ENCODE measurements around the gene WSCD1. TPM values are rescaled to one million over a fixed set of nuclear protein-coding genes. Genes with fewer than 3 reads are reported as not detected.
A peak's percentile ranks its signal among the peaks of the same experiment; 100 is the strongest.

The WSCD1 gene
- total RNA-seq, 2 experiments from 2014 or later: 0.50 to 0.53 TPM

GRCh38 chr17:6102615-6103014 lies 32.4 kb downstream of the WSCD1 start:
- intact Hi-C loops (cut with micrococcal nuclease): no loop called here
- peaks cover 11% of the 10 kb centered on the region for H3K27me3 Mint-ChIP-seq
- POLR2A ChIA-PET: no interaction called here
- H3K36me3 Mint-ChIP-seq: no peaks in the 10 kb centered on the region
- H3K4me3 Mint-ChIP-seq: no peak overlapping the region
- no peaks in the 10 kb centered on the region for H3K4me1 Mint-ChIP-seq (ENCODE audit: low read depth)
- no peaks in the 10 kb centered on the region for H3K9me3 Mint-ChIP-seq
- DNase-seq: no peak
- no peak overlapping the region for H3K27ac Mint-ChIP-seq
- CTCF ChIA-PET: no interaction called here

- Mint-ChIP-seq H3K36me3 (no peaks in the 10 kb centered on the region), H3K27ac (no peak overlapping the region), H3K4me3 (no peak overlapping the region), H3K27me3 (peaks cover 16% of the 10 kb centered on the region), H3K9me3 (no peaks in the 10 kb centered on the region), H3K4me1 (ENCODE audit: low read depth) (no peaks in the 10 kb centered on the region)
- intact Hi-C loops (cut with micrococcal nuclease): no loop called here
- CTCF ChIA-PET: no interaction called here
- POLR2A ChIA-PET: no interaction called here
- DNase-seq: no peak
Observed at GRCh38 chr17:6104956-6105648, 34.9 kb downstream of the WSCD1 start.

GRCh38 chr17:6105649-6106007 lies 35.4 kb downstream of the WSCD1 start:
- POLR2A ChIA-PET: no interaction called here
- Mint-ChIP-seq H3K4me3 (no peak overlapping the region), H3K9me3 (no peaks in the 10 kb centered on the region), H3K27ac (no peak overlapping the region), H3K27me3 (peaks cover 18% of the 10 kb centered on the region), H3K36me3 (no peaks in the 10 kb centered on the region), H3K4me1 (ENCODE audit: low read depth) (peaks cover 4% of the 10 kb centered on the region)
- CTCF ChIA-PET: no interaction called here
- intact Hi-C loops (cut with micrococcal nuclease): no loop called here
- DNase-seq: no peak

- Mint-ChIP-seq H3K27ac (no peak overlapping the region), H3K27me3 (peaks cover 22% of the 10 kb centered on the region), H3K4me3 (no peak overlapping the region), H3K4me1 (ENCODE audit: low read depth) (peaks cover 5% of the 10 kb centered on the region), H3K9me3 (no peaks in the 10 kb centered on the region), H3K36me3 (no peaks in the 10 kb centered on the region)
- no peak for DNase-seq
- intact Hi-C loops (cut with micrococcal nuclease): no loop called here
- CTCF ChIA-PET: no interaction called here
- POLR2A ChIA-PET: no interaction called here
Observed at GRCh38 chr17:6106212-6106611, 36.0 kb downstream of the WSCD1 start.

- DNase-seq: no peak
- Mint-ChIP-seq H3K4me3 (no peak overlapping the region), H3K27me3 (peaks cover 24% of the 10 kb centered on the region), H3K27ac (no peak overlapping the region), H3K36me3 (no peaks in the 10 kb centered on the region), H3K9me3 (no peaks in the 10 kb centered on the region), H3K4me1 (ENCODE audit: low read depth) (peaks cover 5% of the 10 kb centered on the region)
- ChIA-PET POLR2A (no interaction called here), CTCF (no interaction called here)
- intact Hi-C loops (cut with micrococcal nuclease): no loop called here
Observed at GRCh38 chr17:6107791-6108190, 37.6 kb downstream of the WSCD1 start.

- no peak for DNase-seq
- no peaks in the 10 kb centered on the region for H3K9me3 Mint-ChIP-seq
- no peak overlapping the region for H3K27ac Mint-ChIP-seq
- ChIA-PET CTCF (no interaction called here), POLR2A (no interaction called here)
- H3K4me3 Mint-ChIP-seq: no peak overlapping the region
- H3K4me1 Mint-ChIP-seq (ENCODE audit: low read depth): peaks cover 5% of the 10 kb centered on the region
- H3K27me3 Mint-ChIP-seq: peaks cover 24% of the 10 kb centered on the region
- intact Hi-C loops (cut with micrococcal nuclease): no loop called here
- no peaks in the 10 kb centered on the region for H3K36me3 Mint-ChIP-seq
Observed at GRCh38 chr17:6108382-6108781, 38.2 kb downstream of the WSCD1 start.

GRCh38 chr17:6108987-6109386 lies 38.8 kb downstream of the WSCD1 start:
- POLR2A ChIA-PET: no interaction called here

GRCh38 chr17:6109536-6109935 lies 39.4 kb downstream of the WSCD1 start:
- POLR2A ChIA-PET: no interaction called here
- H3K4me3 Mint-ChIP-seq: no peak overlapping the region
- CTCF ChIA-PET: no interaction called here
- H3K4me1 Mint-ChIP-seq (ENCODE audit: low read depth): peaks cover 5% of the 10 kb centered on the region
- peaks cover 24% of the 10 kb centered on the region for H3K27me3 Mint-ChIP-seq
- H3K27ac Mint-ChIP-seq: no peak overlapping the region
- no peaks in the 10 kb centered on the region for H3K36me3 Mint-ChIP-seq
- no peak for DNase-seq
- no peaks in the 10 kb centered on the region for H3K9me3 Mint-ChIP-seq
- intact Hi-C loops (cut with micrococcal nuclease): no loop called here

More at GRCh38 chr17:6108987-6109386, 38.8 kb downstream of the WSCD1 start:
- intact Hi-C loops (cut with micrococcal nuclease): no loop called here
- H3K36me3 Mint-ChIP-seq: no peaks in the 10 kb centered on the region
- no peaks in the 10 kb centered on the region for H3K9me3 Mint-ChIP-seq
- DNase-seq: no peak
- CTCF ChIA-PET: no interaction called here
- peaks cover 24% of the 10 kb centered on the region for H3K27me3 Mint-ChIP-seq
- H3K4me1 Mint-ChIP-seq (ENCODE audit: low read depth): peaks cover 5% of the 10 kb centered on the region
- H3K4me3 Mint-ChIP-seq: no peak overlapping the region
- H3K27ac Mint-ChIP-seq: no peak overlapping the region

GRCh38 chr17:6110088-6110487 lies 39.9 kb downstream of the WSCD1 start:
- H3K9me3 Mint-ChIP-seq: no peaks in the 10 kb centered on the region
- peaks cover 5% of the 10 kb centered on the region for H3K4me1 Mint-ChIP-seq (ENCODE audit: low read depth)
- H3K27me3 Mint-ChIP-seq: peaks cover 24% of the 10 kb centered on the region
- H3K27ac Mint-ChIP-seq: no peak overlapping the region
- H3K36me3 Mint-ChIP-seq: no peaks in the 10 kb centered on the region
- peak; percentile 15 for DNase-seq
- POLR2A ChIA-PET: no interaction called here
- CTCF ChIA-PET: no interaction called here
- H3K4me3 Mint-ChIP-seq: no peak overlapping the region
- intact Hi-C loops (cut with micrococcal nuclease): no loop called here

- DNase-seq: no peak
- Mint-ChIP-seq H3K4me1 (ENCODE audit: low read depth) (peaks cover 5% of the 10 kb centered on the region), H3K36me3 (no peaks in the 10 kb centered on the region), H3K27ac (no peak overlapping the region), H3K4me3 (no peak overlapping the region), H3K9me3 (no peaks in the 10 kb centered on the region), H3K27me3 (peaks cover 23% of the 10 kb centered on the region)
- ChIA-PET POLR2A (no interaction called here), CTCF (no interaction called here)
- intact Hi-C loops (cut with micrococcal nuclease): no loop called here
Observed at GRCh38 chr17:6110592-6110991, 40.4 kb downstream of the WSCD1 start.

- no peak for DNase-seq
- Mint-ChIP-seq H3K4me1 (ENCODE audit: low read depth) (no peaks in the 10 kb centered on the region), H3K4me3 (no peak overlapping the region), H3K36me3 (no peaks in the 10 kb centered on the region), H3K9me3 (peaks cover 11% of the 10 kb centered on the region), H3K27ac (no peak overlapping the region), H3K27me3 (no peaks in the 10 kb centered on the region)
- intact Hi-C loops (cut with micrococcal nuclease): no loop called here
- CTCF ChIA-PET: no interaction called here
- POLR2A ChIA-PET: no interaction called here
Observed at GRCh38 chr17:6120351-6120750, 50.2 kb downstream of the WSCD1 start.

- no peaks in the 10 kb centered on the region for H3K36me3 Mint-ChIP-seq
- intact Hi-C loops (cut with micrococcal nuclease): no loop called here
- H3K27me3 Mint-ChIP-seq: peaks cover 3% of the 10 kb centered on the region
- peaks cover 14% of the 10 kb centered on the region for H3K9me3 Mint-ChIP-seq
- H3K27ac Mint-ChIP-seq: no peak overlapping the region
- no peak overlapping the region for H3K4me3 Mint-ChIP-seq
- no peak for DNase-seq
- CTCF ChIA-PET: no interaction called here
- H3K4me1 Mint-ChIP-seq (ENCODE audit: low read depth): no peaks in the 10 kb centered on the region
- POLR2A ChIA-PET: no interaction called here
Observed at GRCh38 chr17:6124856-6125255, 54.7 kb downstream of the WSCD1 start.

- DNase-seq: no peak
- no peak overlapping the region for H3K27ac Mint-ChIP-seq
- peaks cover 14% of the 10 kb centered on the region for H3K9me3 Mint-ChIP-seq
- H3K36me3 Mint-ChIP-seq: no peaks in the 10 kb centered on the region
- H3K27me3 Mint-ChIP-seq: peaks cover 3% of the 10 kb centered on the region
- no peaks in the 10 kb centered on the region for H3K4me1 Mint-ChIP-seq (ENCODE audit: low read depth)
- intact Hi-C loops (cut with micrococcal nuclease): no loop called here
- H3K4me3 Mint-ChIP-seq: no peak overlapping the region
- POLR2A ChIA-PET: no interaction called here
- CTCF ChIA-PET: no interaction called here
Observed at GRCh38 chr17:6126768-6127167, 56.6 kb downstream of the WSCD1 start.

GRCh38 chr17:6134721-6135120 lies 64.5 kb downstream of the WSCD1 start:
- no peaks in the 10 kb centered on the region for H3K4me1 Mint-ChIP-seq (ENCODE audit: low read depth)
- CTCF ChIA-PET: no interaction called here
- no peaks in the 10 kb centered on the region for H3K9me3 Mint-ChIP-seq
- POLR2A ChIA-PET: no interaction called here
- no peaks in the 10 kb centered on the region for H3K36me3 Mint-ChIP-seq
- H3K27me3 Mint-ChIP-seq: peaks cover 9% of the 10 kb centered on the region
- no peak overlapping the region for H3K27ac Mint-ChIP-seq
- no peak overlapping the region for H3K4me3 Mint-ChIP-seq
- no peak for DNase-seq
- intact Hi-C loops (cut with micrococcal nuclease): no loop called here
